ENCODE data around the gene ARG2.
"Not testable (repeated sequence)": the region's sequence is repeated elsewhere in the genome, so short reads cannot be mapped to it uniquely, and the experiment has no call there.

Gene ARG2

GRCh38 chr14:67589204-67589770, 30.4 kb upstream of the ARG2 start:
- DNase-seq = no peak

DNA sequence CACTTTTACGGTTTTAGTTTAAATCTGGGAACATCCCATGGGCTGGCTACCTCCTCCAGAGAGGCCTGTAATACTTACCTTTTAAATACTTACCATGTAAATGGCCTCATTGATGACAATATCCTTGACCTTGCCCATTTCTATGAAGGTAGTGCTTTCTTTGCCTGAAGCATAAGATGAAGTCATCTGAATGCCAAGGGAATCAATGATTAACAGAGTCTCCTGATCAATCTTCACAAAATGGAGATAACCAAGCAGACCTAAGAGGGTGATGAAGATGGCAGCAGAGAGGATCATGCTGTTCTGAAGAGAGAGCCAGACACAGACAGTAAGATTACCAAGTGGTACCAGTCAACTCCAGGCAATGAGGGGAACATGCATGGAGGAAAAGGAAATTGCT, 26.1 kb upstream of the ARG2 start:
- not testable (repeated sequence) for DNase-seq

DNA sequence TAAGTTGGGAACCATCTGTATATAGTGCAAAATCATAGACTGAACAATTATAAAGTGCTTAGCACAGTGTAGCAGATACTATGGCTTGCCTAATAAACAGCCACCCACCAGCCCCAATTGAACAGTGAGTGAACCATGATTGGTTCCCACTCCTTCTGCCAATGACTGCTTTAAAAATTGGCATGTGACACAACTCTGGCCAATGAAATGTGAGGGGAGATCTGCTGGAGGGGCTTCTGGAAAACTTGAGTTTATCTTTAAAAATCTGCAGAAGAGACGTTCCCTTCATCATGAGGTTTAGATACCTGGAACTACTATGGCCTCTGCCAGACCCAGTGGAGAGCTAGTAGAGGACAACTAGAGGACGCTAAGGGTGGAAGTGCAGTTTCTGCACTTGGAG, 24.3 kb upstream of the ARG2 start:
- no peak for DNase-seq

DNA sequence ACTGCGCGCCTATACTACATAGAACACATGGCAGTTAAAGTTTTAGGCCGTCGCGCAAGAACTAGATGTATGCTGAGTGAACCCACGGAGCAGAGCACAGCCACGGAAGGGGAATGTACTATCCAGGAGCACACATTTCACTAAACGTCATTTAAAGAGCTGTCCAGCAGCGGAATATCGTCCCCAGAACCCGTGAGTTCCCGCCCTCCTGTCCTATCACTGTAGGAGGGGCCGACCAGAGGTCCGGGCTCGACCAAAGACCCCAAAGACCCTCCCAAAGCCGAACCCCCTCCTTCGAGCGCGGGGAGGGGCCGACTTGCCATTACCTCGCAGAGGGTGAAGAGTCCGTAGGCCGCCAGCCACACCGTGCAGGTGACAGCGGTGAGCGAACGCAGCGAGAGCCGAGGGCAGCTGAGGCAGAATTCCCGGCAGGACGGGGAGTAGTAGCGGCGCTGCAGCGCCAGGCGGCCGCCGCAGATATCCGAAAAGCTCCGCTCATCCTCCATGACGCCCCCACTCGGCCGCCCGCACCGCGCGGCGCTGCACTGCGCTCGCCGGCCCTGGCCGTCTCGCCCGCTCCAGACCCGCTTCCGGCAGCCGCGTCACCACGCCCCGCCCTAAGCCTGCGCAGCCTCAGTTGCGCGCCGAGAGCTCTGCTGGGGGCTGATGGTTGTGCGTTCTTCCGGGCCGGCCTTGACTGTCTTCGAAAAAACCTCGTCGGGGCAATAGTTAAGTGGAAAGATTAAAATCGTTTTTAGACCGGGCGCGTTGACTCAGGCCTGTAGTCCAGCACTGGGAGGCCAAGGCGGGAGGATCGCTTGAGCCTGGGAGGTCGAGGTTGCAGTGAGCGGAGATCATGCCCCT, 19.8 kb upstream of the ARG2 start, which contains the start of gene PIGH:
Gene PIGH, minus strand, starts transcription at position 571 of the 864 bp plus-strand sequence. Its CDS starts 65 bp downstream, at position 506.
- DNase-seq = no peak

DNA sequence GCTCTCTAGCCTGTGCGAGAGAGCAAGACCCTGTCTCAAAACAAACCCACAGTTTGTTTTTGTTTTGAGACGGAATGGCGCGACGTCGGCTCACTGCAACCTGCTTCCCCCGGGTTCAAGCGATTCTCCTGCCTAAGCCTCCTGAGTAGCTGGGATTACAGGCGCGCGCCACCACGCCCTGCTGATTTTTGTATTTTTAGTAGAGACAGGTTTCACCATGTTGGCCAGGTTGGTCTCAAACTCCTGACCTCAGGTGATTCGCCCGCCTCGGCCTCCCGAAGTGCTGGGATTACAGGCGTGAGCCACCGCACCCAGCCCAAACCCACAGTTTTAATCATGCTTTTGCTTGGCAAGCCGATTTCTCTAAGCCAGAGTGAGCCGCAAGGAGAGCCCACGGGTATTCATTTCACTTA, 19.2 kb upstream of the ARG2 start:
- DNase-seq = not testable (repeated sequence)

DNA sequence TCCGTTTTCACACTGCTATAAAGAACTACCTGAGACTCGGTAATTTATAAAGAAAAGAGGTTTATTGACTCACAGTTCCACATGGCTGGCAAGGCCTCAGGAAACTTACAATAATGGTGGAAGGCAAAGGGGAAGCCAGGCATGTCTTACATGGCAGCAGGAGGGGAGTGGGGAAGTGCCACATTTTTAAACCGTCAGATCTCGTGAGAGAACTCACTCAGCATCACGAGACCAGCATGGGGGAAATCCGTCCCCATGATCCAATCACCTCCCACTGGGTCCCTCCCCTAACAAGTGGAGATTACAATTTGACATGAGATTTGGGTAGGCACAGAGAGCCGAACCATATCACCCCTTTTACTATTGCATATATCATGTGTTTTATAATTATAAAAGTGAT, 17.6 kb upstream of the ARG2 start:
- DNase-seq = no peak

- no peak for DNase-seq
Measured at GRCh38 chr14:67602995-67603545, 16.6 kb upstream of the ARG2 start.

GRCh38 chr14:67607646-67608045, 12.1 kb upstream of the ARG2 start:
- no peak for DNase-seq

GRCh38 chr14:67609642-67610310, 9.9 kb upstream of the ARG2 start:
- no peak for DNase-seq

DNA sequence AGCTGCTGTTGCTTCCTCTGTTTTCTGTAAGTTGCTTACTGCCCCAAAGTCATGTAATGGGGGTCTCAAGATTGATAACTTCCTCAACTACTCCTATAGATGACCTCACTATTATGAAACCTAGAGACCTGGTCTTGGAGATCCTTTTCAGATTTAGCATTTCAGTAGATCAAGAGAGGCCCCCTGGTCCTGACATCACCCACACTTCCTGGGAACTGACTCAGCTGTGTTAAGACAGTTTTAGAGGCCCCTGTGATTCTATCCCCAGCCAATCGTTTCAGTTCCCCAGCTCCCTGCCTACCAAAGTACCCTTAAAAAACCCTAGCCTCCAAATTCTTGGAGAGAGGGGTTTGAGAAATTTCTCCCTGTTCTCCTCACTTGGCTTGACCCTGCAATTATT, 9.2 kb upstream of the ARG2 start:
- DNase-seq = no peak

- DNase-seq = peak; percentile 8
Measured at GRCh38 chr14:67618617-67619063, 1.1 kb upstream of the ARG2 start.

DNA sequence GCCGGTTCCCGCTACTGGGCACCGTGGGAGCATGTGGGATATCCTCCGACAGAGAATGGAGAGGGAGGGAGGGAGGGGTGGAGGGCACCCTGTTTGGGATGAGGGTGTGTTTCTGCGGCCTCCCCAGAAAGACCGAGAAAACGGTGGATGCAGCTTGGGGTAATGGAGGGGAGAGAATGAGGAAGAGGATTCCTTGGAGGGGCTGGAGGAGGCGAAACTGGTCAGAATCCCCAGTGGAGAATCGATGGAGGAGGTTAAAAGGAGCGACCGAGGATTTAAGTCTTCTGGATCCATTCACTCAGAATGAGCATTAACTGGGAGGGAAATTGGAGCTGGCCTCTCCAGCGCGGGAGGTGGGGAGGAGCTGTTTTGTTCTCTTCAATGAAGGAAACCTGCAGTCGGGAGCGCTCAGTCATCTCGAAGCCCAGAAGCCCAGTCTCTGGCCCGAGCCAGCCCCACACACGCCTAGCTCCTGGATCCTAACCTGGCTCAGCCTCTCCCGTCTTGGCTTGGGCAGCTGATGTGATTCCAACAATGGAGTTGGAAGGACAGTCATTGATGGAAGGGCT, 581 bp downstream of the ARG2 start:
- no peak for DNase-seq

DNA sequence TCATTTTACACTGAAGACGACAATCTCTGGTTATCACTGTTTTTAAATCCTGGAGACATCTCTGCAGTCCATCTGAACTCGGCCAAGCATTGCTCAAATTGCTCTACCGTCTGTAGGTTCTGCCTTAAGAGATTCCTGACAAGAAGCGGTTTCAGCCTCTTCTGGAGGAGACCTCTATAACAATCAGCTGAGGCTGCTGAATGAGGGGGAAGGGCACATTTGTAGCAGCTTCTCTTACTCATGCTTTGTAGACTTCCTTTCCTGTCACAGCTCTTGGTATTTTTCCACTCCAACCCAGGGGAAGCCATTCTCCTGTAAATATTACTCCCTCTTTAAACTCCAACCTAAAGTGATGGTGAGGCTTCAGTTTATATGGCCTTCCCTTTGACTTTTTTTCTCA, 3.0 kb downstream of the ARG2 start:
- no peak for DNase-seq

DNA sequence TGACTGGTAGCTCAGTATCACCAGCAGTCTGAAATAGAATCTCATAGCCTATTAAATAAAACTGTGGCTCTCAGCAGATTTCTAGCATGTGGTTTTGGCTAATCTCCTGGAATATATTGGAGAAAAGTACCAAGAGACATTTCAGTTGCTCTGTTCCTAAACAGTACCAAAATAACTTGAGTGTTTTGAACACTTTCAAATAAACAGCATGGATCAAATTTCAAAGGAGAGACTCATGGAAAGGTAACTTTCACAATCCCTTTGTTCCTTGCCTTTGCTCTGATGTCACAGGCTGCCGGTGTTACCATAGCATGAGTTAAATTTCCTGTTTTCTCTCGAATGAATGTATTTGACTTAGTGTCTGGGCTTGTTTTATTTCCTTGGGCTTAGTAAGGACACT, 3.4 kb downstream of the ARG2 start:
- no peak for DNase-seq

GRCh38 chr14:67626131-67626530, 6.4 kb downstream of the ARG2 start:
- not testable (repeated sequence) for DNase-seq

DNA sequence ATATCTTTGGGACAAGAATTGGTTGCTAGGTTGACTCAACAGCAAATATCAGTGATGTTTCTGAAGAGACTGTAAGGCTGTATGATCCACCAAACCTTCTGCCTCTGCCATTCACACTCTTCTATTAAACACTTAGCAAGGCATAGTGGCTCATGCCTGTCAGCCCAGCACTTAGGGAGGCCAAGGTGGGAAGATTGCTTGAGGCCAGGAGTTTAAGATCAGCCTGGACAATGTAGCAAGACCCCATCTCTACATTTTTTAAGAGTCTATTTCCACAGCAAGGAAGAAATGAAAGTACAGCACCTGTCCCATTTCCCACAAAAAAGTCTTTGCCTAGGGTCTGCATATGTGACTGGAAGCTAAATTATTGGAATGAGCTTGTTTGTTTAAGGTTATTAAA, 7.8 kb downstream of the ARG2 start:
- no peak for DNase-seq

DNA sequence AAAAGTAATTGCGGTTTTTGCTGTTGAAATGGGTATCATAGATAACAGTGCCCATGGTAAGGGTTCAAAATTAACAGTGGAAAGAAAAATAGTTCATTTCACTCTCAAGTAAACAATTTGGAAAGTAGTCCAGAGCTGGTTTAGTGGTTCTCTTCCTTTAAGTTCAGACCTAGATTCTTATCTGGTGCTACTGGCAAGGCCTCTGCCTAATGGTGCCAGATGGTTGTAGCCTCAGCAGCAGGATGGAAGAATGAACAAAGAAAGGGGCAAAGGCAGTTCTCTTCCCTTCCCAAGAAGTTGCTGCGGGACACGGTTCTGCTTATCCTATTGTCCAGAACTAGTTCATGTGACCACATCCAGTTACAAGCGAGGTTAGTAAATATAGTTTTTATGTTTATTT, 10.5 kb downstream of the ARG2 start:
- no peak for DNase-seq

DNA sequence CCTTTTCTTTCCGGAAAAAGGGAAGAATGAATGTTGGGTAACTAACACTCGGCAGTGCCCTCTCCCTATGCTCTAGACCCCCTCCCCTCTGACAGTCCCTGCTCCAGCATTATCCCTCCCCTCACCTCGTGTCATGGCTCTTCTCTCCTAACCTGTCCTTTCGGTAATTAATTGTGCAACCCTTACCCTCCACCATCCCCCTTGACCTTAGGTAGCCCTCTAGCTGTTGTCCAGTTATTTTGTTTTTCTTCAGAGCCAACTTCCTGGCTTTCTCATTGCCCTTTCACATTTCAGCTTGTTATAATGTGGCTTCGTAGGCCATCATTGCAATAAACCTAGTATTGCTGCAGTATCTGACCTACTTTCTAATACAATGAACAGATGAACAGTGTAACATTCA, 11.2 kb downstream of the ARG2 start:
- DNase-seq = no peak

DNA sequence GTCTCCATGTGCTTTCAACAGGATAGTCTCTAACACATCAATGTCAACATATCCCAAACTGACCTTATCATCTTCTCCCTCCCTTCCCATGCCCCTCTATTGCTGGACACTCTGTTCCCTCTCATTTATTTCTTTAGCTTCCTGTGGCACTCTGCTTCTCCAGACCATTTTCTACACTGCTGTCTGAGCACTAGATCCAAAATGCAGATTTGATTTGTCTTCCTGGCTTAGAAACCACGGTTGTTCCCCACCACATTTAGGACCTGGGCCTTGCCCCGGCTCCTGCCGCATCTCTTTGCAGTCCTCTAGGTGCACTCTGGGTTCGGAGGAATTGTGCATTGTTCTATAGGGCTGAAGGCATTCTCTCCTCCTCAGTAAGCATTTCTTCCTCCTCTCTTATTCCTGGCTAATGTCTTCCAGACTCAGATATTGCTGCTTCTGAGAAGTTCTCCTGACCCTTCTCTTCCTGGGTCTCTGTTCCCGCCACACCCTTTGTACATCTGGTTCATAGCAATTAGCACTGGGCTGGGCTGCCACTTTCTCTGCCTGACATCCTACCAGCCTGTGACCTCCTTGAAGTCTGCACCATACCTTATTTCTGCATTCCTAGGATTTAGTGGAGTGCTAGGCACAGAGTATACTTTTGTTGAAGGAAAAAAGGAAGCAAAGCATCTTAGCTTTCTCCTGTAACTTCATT, 13.9 kb downstream of the ARG2 start:
- no peak for DNase-seq

DNA sequence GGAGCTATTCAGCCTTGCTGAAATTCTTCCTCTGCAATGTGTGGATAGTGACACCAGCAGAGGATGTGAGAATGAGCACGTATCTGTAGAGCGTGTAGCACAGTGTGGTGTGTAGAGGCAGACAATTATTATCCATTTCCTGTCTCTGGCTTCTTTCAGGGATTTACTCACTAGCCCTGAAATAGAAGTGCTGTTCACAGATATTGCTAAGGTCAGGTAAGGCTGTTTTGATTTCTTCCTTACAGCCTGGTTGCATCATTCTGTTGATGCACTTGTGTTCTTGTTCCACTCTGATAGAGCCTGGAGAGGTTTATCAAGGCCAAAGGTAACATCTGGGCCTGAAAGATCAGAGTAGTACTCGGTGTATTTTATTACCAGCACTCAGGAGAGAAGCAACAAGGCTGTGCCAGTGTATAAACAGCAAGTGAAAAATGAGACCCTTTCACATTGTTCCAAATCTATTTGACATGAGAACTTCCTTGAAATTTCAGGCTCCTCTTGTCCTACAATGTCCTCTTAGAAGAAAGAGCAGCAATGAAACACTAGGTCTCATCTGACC, 16.7 kb downstream of the ARG2 start:
- DNase-seq = no peak

GRCh38 chr14:67638642-67639041, 18.9 kb downstream of the ARG2 start:
- no peak for DNase-seq

GRCh38 chr14:67641480-67641879, 21.8 kb downstream of the ARG2 start:
- DNase-seq = no peak
